ENCODE measurements around the gene D2HGDH. TPM values are rescaled to one million over a fixed set of nuclear protein-coding genes. Genes with fewer than 3 reads are reported as not detected.
"Not testable (repeated sequence)": the region's sequence is repeated elsewhere in the genome, so short reads cannot be mapped to it uniquely, and the experiment has no call there.

The D2HGDH gene
- total and polyA plus RNA-seq, 9 of the 15 experiments (the other 6 are each of a cell fraction or from before 2014, with no cell fraction given) = 0.39 to 30.8 (median 10.3) TPM

- TF ChIP-seq AFF1 (IDR thresholded peaks at IDR 0.05; ENCODE audit: low read depth in 1 of 2, partially characterized antibody in 2 of 2) = no peak
- TF ChIP-seq ZBTB7A (IDR thresholded peaks at IDR 0.05; ENCODE audit: borderline replicate concordance, control insufficient read depth, low read depth, low read length) = peak; percentile 29; the same call in 1 of the 2 replicates
- no peak for TF ChIP-seq RUNX1 (IDR thresholded peaks at IDR 0.05; ENCODE audit: low read depth)
- TF ChIP-seq E2F3 (CRISPR knock-in tag; IDR thresholded peaks at IDR 0.05) = no peak
- TF ChIP-seq YY1 (IDR thresholded peaks at IDR 0.05; ENCODE audit: borderline replicate concordance in 1 of 3, control insufficient read depth in 1 of 3, extremely low read depth in 1 of 3, insufficient read depth in 3 of 3, insufficient read length in 1 of 3, insufficient replicate concordance in 2 of 3, low read depth in 1 of 3, low read length in 2 of 3) = peak in 1 of 3 experiments; percentile 44
- peak; percentile 58 for TF ChIP-seq GABPA (tag; conservative IDR thresholded peaks at IDR 0.05; ENCODE audit: low read depth)
- peak; percentile 53; the same call in 1 of the 2 replicates for TF ChIP-seq RNF2 (IDR thresholded peaks at IDR 0.05)
These were observed 70.1 kb downstream of the D2HGDH start (continued) for GRCh38 chr2:241804326-241805229.

GRCh38 chr2:241806217-241806616 is 71.8 kb downstream of the D2HGDH start:
- ATAC-seq; intact Hi-C loops (cut with micrococcal nuclease); H3K36me3 ChIP-seq (ENCODE audit: control insufficient read depth, insufficient read depth, low read length); in situ Hi-C loops (cut with MboI); FAIRE-seq; POLR2A ChIA-PET; H3K9ac ChIP-seq (ENCODE audit: insufficient read depth in 1 of 2, low read depth in 2 of 2, low read length in 2 of 2); H3K9me1 ChIP-seq (ENCODE audit: control insufficient read depth, insufficient read depth, low read length); H3K27me3 ChIP-seq (ENCODE audit: control insufficient read depth in 2 of 2, insufficient read depth in 2 of 2, low read length in 2 of 2); H4K20me1 ChIP-seq (replicated peaks; ENCODE audit: control insufficient read depth, insufficient read depth, low read length); CTCF ChIA-PET (ENCODE audit: low intra/inter-chr PET ratio); H3K4me2 ChIP-seq (ENCODE audit: insufficient read depth, low read length); H2AFZ ChIP-seq (ENCODE audit: low read depth, low read length); H3K27ac ChIP-seq (ENCODE audit: extremely low read depth, low read depth, low read length); H3K9me3 ChIP-seq (replicated peaks; ENCODE audit: control insufficient read depth, insufficient read depth, low read depth, low read length); H3K79me2 ChIP-seq (ENCODE audit: control insufficient read depth, insufficient read depth, low read length); H3K4me3 ChIP-seq; BruUV-seq (replicated peaks): not testable (repeated sequence)
- no CpG with 5 or more reads among the region's 8 CpGs for WGBS (ENCODE audit: insufficient coverage, low coverage, missing lambda C conversion rate)
- peak in 1 of 4 experiments; percentile 84 for DNase-seq (ENCODE audit: extremely low read depth in 1 of 4, low spot score in 3 of 4)
- peaks cover 20 to 59% of the 10 kb centered on the region in 2 experiments for H3K4me1 ChIP-seq (replicated peaks in 1 of 2; ENCODE audit: control insufficient read depth in 2 of 2, insufficient read depth in 2 of 2, low read length in 2 of 2)
